Stimulated activated CD4-positive, alpha-beta T cell treated with anti-CD3 and anti-CD28 coated beads, Interleukin-4, amount 100 ng/mL, for 4 hours (primary cell): Measurements from ENCODE around the gene RAB38.

ENCODE experiments used
- DNase-seq, 2 experiments: peaks; one replicate each; pipeline ENCODE4 v3.0.0-alpha.2; 2020

The RAB38 gene

GRCh38 chr11:88101881-88102597 is 73.2 kb downstream of the RAB38 start:
- no peak for DNase-seq

DNA sequence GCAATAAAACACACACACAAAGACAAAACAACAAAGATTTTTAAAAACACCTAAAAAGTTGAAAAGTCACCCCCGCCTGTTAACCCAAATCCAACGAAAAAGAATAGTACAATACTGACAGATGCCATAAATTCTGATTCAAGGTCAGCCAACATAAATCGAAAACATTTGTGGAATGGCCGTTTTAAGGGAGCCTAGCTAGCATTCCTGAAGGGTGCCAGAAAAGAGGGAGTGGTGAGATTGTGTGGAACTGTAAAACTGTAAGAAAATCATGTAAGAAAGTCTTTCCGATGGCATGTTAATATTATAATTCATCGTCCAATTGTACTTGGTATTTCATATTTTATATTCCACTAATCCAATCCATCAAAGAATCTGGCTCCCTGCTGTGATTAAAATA is 75.1 kb downstream of the RAB38 start:
- DNase-seq = no peak

DNA sequence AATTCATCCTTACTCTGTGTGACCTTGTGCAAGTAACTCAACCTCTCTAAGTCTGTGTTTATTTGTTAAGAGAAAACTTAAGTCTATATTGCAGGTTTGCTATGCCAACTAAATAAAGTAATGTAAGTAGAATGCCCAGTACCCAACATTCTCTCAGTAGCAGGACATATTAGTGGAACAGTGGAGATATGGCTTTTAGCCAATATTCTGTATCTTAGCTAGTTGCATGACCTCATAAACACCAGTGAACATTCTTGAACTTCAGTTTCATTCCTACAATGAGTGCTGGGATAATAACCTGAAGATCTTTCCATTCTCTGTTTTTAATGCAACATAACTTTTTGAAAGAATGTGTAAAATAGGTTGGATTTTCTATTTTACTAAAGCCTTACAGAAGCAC is 77.0 kb downstream of the RAB38 start:
- DNase-seq = no peak

GRCh38 chr11:88089134-88089533 is 86.1 kb downstream of the RAB38 start:
- DNase-seq = no peak

GRCh38 chr11:88087337-88087736 is 87.9 kb downstream of the RAB38 start:
- DNase-seq = no peak

GRCh38 chr11:88086297-88086696 is 88.9 kb downstream of the RAB38 start:
- no peak for DNase-seq

DNA sequence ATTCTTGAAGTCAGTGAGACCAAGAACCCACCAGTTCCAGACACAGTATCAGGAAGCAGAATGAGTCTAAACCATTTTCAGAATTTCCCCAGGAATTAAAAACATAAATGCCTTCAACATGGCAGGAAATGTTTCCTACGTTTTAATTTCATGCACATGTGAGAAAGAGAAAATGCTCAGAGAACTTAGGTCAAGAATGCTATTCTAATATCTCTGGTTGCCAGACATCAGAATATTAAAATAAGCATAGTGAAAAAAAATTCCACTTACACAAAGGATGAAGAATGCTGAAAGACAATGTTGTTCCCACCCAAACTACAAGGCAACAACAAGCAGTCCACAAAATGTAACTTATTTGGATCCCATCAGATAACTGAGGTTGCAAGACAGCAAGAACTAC is 104.8 kb downstream of the RAB38 start:
- no peak for DNase-seq

- DNase-seq = no peak
Observed at GRCh38 chr11:88068848-88069554, 106.2 kb downstream of the RAB38 start.

GRCh38 chr11:88066090-88066489 is 109.2 kb downstream of the RAB38 start:
- no peak for DNase-seq

DNA sequence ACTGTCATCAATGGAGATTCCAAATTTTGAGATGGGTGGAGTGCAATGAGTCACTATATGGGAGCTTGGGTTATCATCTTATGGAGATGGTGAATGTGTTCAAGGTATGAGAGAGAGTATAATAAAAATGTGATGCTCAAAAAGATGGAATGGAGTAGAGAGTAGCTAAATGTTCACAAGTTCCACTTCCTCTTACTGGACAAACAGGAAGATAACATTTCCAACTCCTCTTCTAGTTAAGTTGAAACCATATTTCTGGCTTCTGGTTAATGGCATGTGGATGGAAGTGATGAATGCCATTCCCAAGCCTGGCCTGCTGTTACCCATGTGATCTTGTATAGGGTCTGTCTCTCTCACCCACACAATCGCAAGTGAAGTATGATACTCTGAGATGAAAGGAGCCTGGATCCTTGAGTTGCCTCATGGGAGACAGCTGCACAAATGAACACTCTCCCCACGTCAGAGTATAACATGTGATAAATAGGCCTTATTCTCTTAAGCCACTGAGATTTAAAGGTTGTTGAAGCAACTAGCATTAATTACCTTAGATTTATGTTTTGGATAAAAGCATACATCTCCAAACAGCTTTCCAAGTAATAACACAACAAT is 111.0 kb downstream of the RAB38 start:
- DNase-seq = no peak
